H1 (cell line): Measurements from ENCODE around the gene MGAT4B. TPM values are rescaled to one million over a fixed set of nuclear protein-coding genes. Genes with fewer than 3 reads are reported as not detected.
A peak's percentile ranks its signal among the peaks of the same experiment; 100 is the strongest.

Experiments used
- CTCF ChIA-PET: fragments of 300-600 bp; sonication (Branson Sonifier 250); formaldehyde crosslinking; loops from one replicate; lab custom pipeline; 2021; ENCODE audit not compliant: partially characterized antibody; lab: Charles Lee
- POLR2A ChIA-PET: fragments of 300-600 bp; sonication (Branson Sonifier 250); formaldehyde crosslinking; loops from one replicate; lab custom pipeline; 2021; ENCODE audit warnings: inconsistent platforms; ENCODE audit not compliant: partially characterized antibody; lab: Charles Lee
- DNase-seq, 2 experiments: peaks; one replicate each; pipeline versions ENCODE4 v3.0.0 to v3.0.0-alpha.2; 2010 to 2022; ENCODE audit warnings: low spot score in 2 of 2, low read depth in 1 of 2, mixed read lengths in 1 of 2
- FAIRE-seq: peaks from 2 replicates; lab custom pipeline; 2011; peaks lifted over from hg19 to GRCh38; lab: Jason Lieb, UNC
- H2AFZ ChIP-seq: 2 replicates; pipeline ENCODE4 v1.8.1; 2012; ENCODE audit warnings: low read length, inconsistent platforms
- H2AK5ac ChIP-seq: 2 replicates; pipeline ENCODE4 v1.6.1; 2013; ENCODE audit warnings: low read depth, low read length
- H2BK120ac ChIP-seq: replicated peaks from 2 replicates; pipeline ENCODE3; 2013; ENCODE audit warnings: low read depth, low read length, inconsistent platforms
- H2BK12ac ChIP-seq: 2 replicates; pipeline ENCODE4 v1.6.1; 2013; ENCODE audit warnings: low read depth, low read length
- H2BK15ac ChIP-seq: 2 replicates; pipeline ENCODE4 v1.6.1; 2013; ENCODE audit warnings: low read length
- H2BK20ac ChIP-seq: 2 replicates; pipeline ENCODE4 v1.6.1; 2013; ENCODE audit warnings: low read length
- H2BK5ac ChIP-seq: 2 replicates; pipeline ENCODE4 v1.6.1; 2013; ENCODE audit warnings: low read depth, low read length
- H3K14ac ChIP-seq: 2 replicates; pipeline ENCODE4 v1.6.1; 2013; ENCODE audit warnings: inconsistent platforms; ENCODE audit not compliant: insufficient read length
- H3K18ac ChIP-seq: 2 replicates; pipeline ENCODE4 v1.6.1; 2013; ENCODE audit warnings: low read length; ENCODE audit errors: extremely low read depth
- H3K23ac ChIP-seq: 2 replicates; pipeline ENCODE4 v1.6.1; 2013; ENCODE audit warnings: inconsistent platforms; ENCODE audit not compliant: insufficient read length
- H3K23me2 ChIP-seq: 2 replicates; pipeline ENCODE4 v1.6.1; 2013; ENCODE audit warnings: low read depth, low read length
- H3K27ac ChIP-seq: 2 replicates; pipeline ENCODE4 v1.6.1; 2011; ENCODE audit warnings: low read depth, low read length, inconsistent platforms
- H3K27me3 ChIP-seq, 4 experiments: replicated peaks in 1 of 4; 1 replicate in 1 of 4; 2 replicates in 3 of 4; pipeline versions ENCODE4 v1.6.1 to v1.8.1; 2011 to 2013; ENCODE audit warnings: low read length in 3 of 4, mild to moderate bottlenecking in 3 of 4, inconsistent platforms in 2 of 4, mixed read lengths in 2 of 4, moderate library complexity in 1 of 4; ENCODE audit not compliant: control insufficient read depth in 3 of 4, insufficient read depth in 3 of 4; ENCODE audit errors: extremely low read depth in 1 of 4
- H3K36me3 ChIP-seq, 4 experiments: 2 replicates each; pipeline versions ENCODE4 v1.6.1 to v1.8.1; 2011 to 2013; ENCODE audit warnings: mild to moderate bottlenecking in 4 of 4, low read length in 3 of 4, moderate library complexity in 2 of 4, control low read depth in 1 of 4, inconsistent platforms in 1 of 4; ENCODE audit not compliant: insufficient read depth in 4 of 4, control insufficient read depth in 2 of 4
- H3K4ac ChIP-seq: replicated peaks from 2 replicates; pipeline ENCODE3; 2013; ENCODE audit warnings: low read length, low read depth, mixed read lengths, inconsistent platforms; ENCODE audit not compliant: insufficient read length
- H3K4me1 ChIP-seq, 4 experiments: replicated peaks in 1 of 4; 1 replicate in 1 of 4; 2 replicates in 3 of 4; pipeline versions ENCODE4 v1.6.1 to v1.8.1; 2011 to 2013; ENCODE audit warnings: low read length in 3 of 4, inconsistent platforms in 2 of 4, mixed read lengths in 1 of 4; ENCODE audit not compliant: insufficient read depth in 4 of 4, control insufficient read depth in 3 of 4
- H3K4me2 ChIP-seq, 2 experiments: 2 replicates each; pipeline versions ENCODE4 v1.6.1 to v1.8.1; 2011 to 2013; ENCODE audit warnings: low read depth in 2 of 2, low read length in 2 of 2, control low read depth in 1 of 2, inconsistent platforms in 1 of 2, mild to moderate bottlenecking in 1 of 2; ENCODE audit not compliant: insufficient read depth in 1 of 2
- H3K4me3 ChIP-seq, 4 experiments: fragments of 200-600, 300-600 bp in 1 of 4; sonication (generic), shearing (Covaris generic), sonication (Bioruptor Twin) in 1 of 4; 2 replicates each; pipeline versions ENCODE4 v1.5.1 to v1.8.1; 2011 to 2016; ENCODE audit warnings: low read length in 4 of 4, low read depth in 3 of 4, control low read depth in 2 of 4, inconsistent platforms in 2 of 4, mild to moderate bottlenecking in 2 of 4, mixed read lengths in 1 of 4, moderate library complexity in 1 of 4; ENCODE audit not compliant: insufficient read depth in 2 of 4; ENCODE audit errors: extremely low read depth in 1 of 4
- H3K56ac ChIP-seq: replicated peaks from 2 replicates; pipeline ENCODE3; 2013; ENCODE audit warnings: low read depth, mild to moderate bottlenecking, mixed read lengths, low read length, inconsistent platforms; ENCODE audit not compliant: insufficient read length
- H3K79me1 ChIP-seq: 2 replicates; pipeline ENCODE4 v1.6.1; 2013; ENCODE audit warnings: low read depth, low read length, control low read depth
- H3K79me2 ChIP-seq, 2 experiments: 2 replicates each; pipeline versions ENCODE4 v1.6.1 to v1.8.1; 2012 to 2013; ENCODE audit warnings: low read length in 2 of 2, mild to moderate bottlenecking in 2 of 2, inconsistent platforms in 1 of 2; ENCODE audit not compliant: insufficient read depth in 2 of 2, control insufficient read depth in 1 of 2
- H3K9ac ChIP-seq, 4 experiments: replicated peaks in 1 of 4; 1 replicate in 1 of 4; 2 replicates in 3 of 4; pipeline versions ENCODE4 v1.6.1 to v1.8.1; 2011 to 2013; ENCODE audit warnings: low read depth in 3 of 4, low read length in 3 of 4, control low read depth in 2 of 4, mild to moderate bottlenecking in 2 of 4, moderate library complexity in 2 of 4, inconsistent platforms in 1 of 4; ENCODE audit errors: extremely low read depth in 1 of 4
- H3K9me3 ChIP-seq, 2 experiments: 2 replicates each; pipeline versions ENCODE4 v1.6.1 to v1.8.1; 2012 to 2013; ENCODE audit warnings: mild to moderate bottlenecking in 2 of 2, moderate library complexity in 2 of 2, control low read depth in 1 of 2, inconsistent platforms in 1 of 2, low read depth in 1 of 2, low read length in 1 of 2, mixed read lengths in 1 of 2; ENCODE audit not compliant: insufficient read depth in 2 of 2
- H4K20me1 ChIP-seq, 2 experiments: replicated peaks in 1 of 2; 2 replicates each; pipeline versions ENCODE3 to v1.8.1; 2011 to 2013; ENCODE audit warnings: inconsistent platforms in 2 of 2, low read length in 2 of 2, mild to moderate bottlenecking in 1 of 2; ENCODE audit not compliant: insufficient read depth in 2 of 2, control insufficient read depth in 1 of 2
- H4K5ac ChIP-seq: 2 replicates; pipeline ENCODE4 v1.6.1; 2013; ENCODE audit warnings: low read length, low read depth, mixed read lengths, inconsistent platforms; ENCODE audit not compliant: insufficient read length
- H4K8ac ChIP-seq: 2 replicates; pipeline ENCODE4 v1.8.0; 2013; ENCODE audit warnings: mild to moderate bottlenecking, moderate library complexity, low read length, inconsistent platforms; ENCODE audit not compliant: insufficient read depth; ENCODE audit errors: extremely low read depth
- H4K91ac ChIP-seq: replicated peaks from 2 replicates; pipeline ENCODE3; 2013; ENCODE audit warnings: low read length, mixed read lengths, inconsistent platforms; ENCODE audit not compliant: insufficient read length
- BACH1 ChIP-seq: IDR thresholded peaks from 2 replicates; pipeline ENCODE4 v1.6.1; 2012; ENCODE audit warnings: low read length, improper control_type of control experiment
- CTCF ChIP-seq, 3 experiments: IDR thresholded peaks; 1 replicate in 2 of 3; 2 replicates in 1 of 3; pipeline versions ENCODE4 v1.5.1 to v1.6.1; 2011; ENCODE audit warnings: low read length in 3 of 3, mild to moderate bottlenecking in 3 of 3, inconsistent platforms in 2 of 3, low read depth in 1 of 3, moderate library complexity in 1 of 3; ENCODE audit not compliant: insufficient read depth in 1 of 3; ENCODE audit errors: control extremely low read depth in 1 of 3
- POLR2A ChIP-seq, 2 experiments: IDR thresholded peaks; 1 replicate in 1 of 2; 2 replicates in 1 of 2; pipeline ENCODE4 v1.6.1; 2011; ENCODE audit warnings: low read depth in 2 of 2, low read length in 2 of 2, mild to moderate bottlenecking in 2 of 2; ENCODE audit errors: control extremely low read depth in 1 of 2
- RAD21 ChIP-seq, 2 experiments: IDR thresholded peaks in 1 of 2; conservative IDR thresholded peaks in 1 of 2; 2 replicates each; pipeline ENCODE4 v1.6.1; 2011; ENCODE audit warnings: low read depth in 2 of 2, low read length in 2 of 2, improper control_type of control experiment in 1 of 2, inconsistent platforms in 1 of 2, mild to moderate bottlenecking in 1 of 2, moderate library complexity in 1 of 2
- SP4 ChIP-seq: IDR thresholded peaks from 2 replicates; pipeline ENCODE4 v1.6.1; 2012; ENCODE audit warnings: low read length, inconsistent platforms
- WGBS, 2 experiments: shearing (Covaris generic) in 1 of 2; methylation state at CpG; one replicate each; pipeline versions ENCODE4 v1.1.6 to v1.1.7; 2013 to 2015; ENCODE audit warnings: low lambda C conversion rate in 2 of 2, mixed read lengths in 2 of 2, inconsistent platforms in 1 of 2, low coverage in 1 of 2, missing lambda C conversion rate in 1 of 2; ENCODE audit not compliant: insufficient replicate concordance in 2 of 2, insufficient coverage in 1 of 2, insufficient read length in 1 of 2; ENCODE audit errors: extremely low coverage in 1 of 2, missing lambda C conversion rate in 1 of 2; 5-methylcytosine and 5-hydroxymethylcytosine counted together
- polyA plus RNA-seq, 7 experiments: library from polyadenylated mRNA; depleted of rRNA in 3 of 7; stranded (reverse) in 5 of 7; unstranded in 2 of 7; fragments of >200 nt in 5 of 7; fragments of 200-250 nt in 2 of 7; gene quantifications; 1 replicate in 5 of 7; 2 replicates in 1 of 7; 4 replicates in 1 of 7; pipeline versions ENCODE4 v1.2.1 to v1.2.3, GENCODE V29; 2011 to 2013; ENCODE audit warnings: missing spikeins in 2 of 7, mixed read lengths in 2 of 7
- total RNA-seq: library from RNA; stranded (reverse); fragmentation: NEBNext Ultra II Directional; extraction: Animal tissue kit (Norgen Biotek cat#: 25700); gene quantifications from 2 replicates; pipeline ENCODE4 v1.2.1, GENCODE V29; 2021

MGAT4B gene
- total and polyA plus RNA-seq, 2 of the 8 experiments (the other 6 are each of a cell fraction or from before 2014, with no cell fraction given) = 116 to 128 TPM

- H2BK12ac ChIP-seq = no peak overlapping the region
- H3K18ac ChIP-seq = no peak overlapping the region
- H3K4me3 ChIP-seq = no peak overlapping the region
- no peaks in the 10 kb centered on the region for H3K79me2 ChIP-seq
- no peak for FAIRE-seq
- no peak overlapping the region for H2BK5ac ChIP-seq
- no peak overlapping the region for H2BK15ac ChIP-seq
- H3K27ac ChIP-seq = no peak overlapping the region
- H3K23me2 ChIP-seq = no peaks in the 10 kb centered on the region
- whole genome bisulfite sequencing, 2 experiments = 90% methylated on average over 19 of the region's 19 CpGs; no CpG with 5 or more reads in 1 of the 2 experiments
- H3K23ac ChIP-seq = no peak overlapping the region
- no peaks in the 10 kb centered on the region; the same call in 1 of the 2 replicates for H3K79me1 ChIP-seq
- H2AFZ ChIP-seq = no peak overlapping the region
- peaks cover 8 to 10% of the 10 kb centered on the region in 2 experiments for H4K20me1 ChIP-seq
- ChIA-PET CTCF (interaction anchor here (0.9 to 2.3 kb wide), 6 partner anchors 9 to 74 kb away, joined by 3 to 13 read pairs (median 4); no protein-coding TSS in a partner anchor), POLR2A (interaction anchor here (0.9 to 3.8 kb wide), 8 partner anchors 7 to 39 kb away, joined by 3 to 31 read pairs (median 4); no protein-coding TSS in a partner anchor)
- H3K4me1 ChIP-seq = no peaks in the 10 kb centered on the region
- H3K4ac ChIP-seq = no peak overlapping the region
- H3K14ac ChIP-seq = no peak overlapping the region
- H3K56ac ChIP-seq = no peak overlapping the region
- no peak overlapping the region for H2AK5ac ChIP-seq
- no peak for DNase-seq
- H3K36me3 ChIP-seq = peaks cover 31 to 76% (median 57%) of the 10 kb centered on the region in 4 experiments
- no peak overlapping the region for H4K91ac ChIP-seq
- H2BK20ac ChIP-seq = no peak overlapping the region
- H4K8ac ChIP-seq = peak overlapping the region; percentile 83; the same call in 1 of the 2 replicates
- H3K27me3 ChIP-seq = no peaks in the 10 kb centered on the region
- H3K9me3 ChIP-seq = no peaks in the 10 kb centered on the region; a peak in 1 of 4 replicates
- no peak overlapping the region for H4K5ac ChIP-seq
- peak; percentile 13 to 32; a peak in 1 of 3 replicates for TF ChIP-seq POLR2A (IDR thresholded peaks at IDR 0.05; ENCODE audit: control extremely low read depth in 1 of 2, low read depth in 2 of 2, low read length in 2 of 2)
- TF ChIP-seq CTCF (IDR thresholded peaks at IDR 0.05; ENCODE audit: control extremely low read depth in 1 of 3, insufficient read depth in 1 of 3, low read depth in 1 of 3, low read length in 3 of 3) = 0 out of 4 replicates have a peak, but pooled peaks of 1 of the 3 experiments have one; percentile 11
- peak in 1 of 2 experiments; percentile 14; a peak in 1 of 4 replicates for TF ChIP-seq RAD21 (IDR thresholded peaks at IDR 0.05 in 1 of 2, conservative IDR thresholded peaks at IDR 0.05 in 1 of 2; ENCODE audit: low read depth in 2 of 2, low read length in 2 of 2)
- no peak for TF ChIP-seq SP4
- TF ChIP-seq BACH1 = no peak
- no peak overlapping the region for H3K9ac ChIP-seq
- H3K4me2 ChIP-seq = no peak overlapping the region
- H2BK120ac ChIP-seq = no peak overlapping the region
Observed at GRCh38 chr5:179836225-179837019, 29.8 kb upstream of the MGAT4B start.
